ENCODE data around the gene S100A11. TPM values are rescaled to one million over a fixed set of nuclear protein-coding genes. Genes with fewer than 3 reads are reported as not detected.

Gene S100A11
- total RNA-seq, 1 donor from 2014 or later = 251 TPM

DNA sequence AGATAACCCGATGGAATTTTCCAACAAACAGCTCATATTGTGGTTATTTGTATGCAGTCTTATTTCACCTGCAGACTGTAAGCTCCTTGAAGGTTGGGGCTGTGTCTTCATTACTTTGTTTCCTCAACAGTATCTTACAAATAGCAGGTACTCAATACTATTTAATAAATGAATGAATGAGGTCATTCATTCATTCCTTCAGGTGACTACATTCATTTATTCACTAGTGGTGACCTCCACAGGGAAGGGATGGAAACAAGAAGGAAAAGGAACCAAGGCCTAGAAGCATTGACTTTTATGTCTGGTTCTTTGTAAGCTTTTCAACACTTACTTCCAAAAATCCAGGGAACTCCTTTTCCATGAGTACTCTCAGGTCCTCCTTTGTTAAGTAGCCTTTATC, 51.0 kb downstream of the S100A11 start:
- DNase-seq (ENCODE audit: low read depth) = no peak

DNA sequence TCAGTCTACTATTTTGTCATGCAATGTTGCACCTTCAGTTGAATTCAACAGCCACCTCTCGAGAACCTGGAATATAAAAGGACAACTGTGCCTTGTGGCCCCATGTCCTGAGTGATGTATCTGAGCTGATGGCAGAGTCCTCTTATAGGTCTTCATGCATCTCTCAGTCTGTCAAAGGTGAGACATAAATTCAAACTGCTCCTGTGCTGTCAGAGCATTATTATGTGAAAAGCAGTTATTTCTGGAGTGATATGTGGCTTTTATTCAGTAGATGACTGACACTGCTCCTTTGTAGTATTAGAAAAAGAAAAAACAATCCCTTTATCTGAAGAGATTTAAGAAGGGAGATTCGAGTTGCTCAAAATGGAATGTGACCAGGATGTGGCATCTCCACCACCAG, 51.5 kb downstream of the S100A11 start:
- no peak for DNase-seq (ENCODE audit: low read depth)

DNA sequence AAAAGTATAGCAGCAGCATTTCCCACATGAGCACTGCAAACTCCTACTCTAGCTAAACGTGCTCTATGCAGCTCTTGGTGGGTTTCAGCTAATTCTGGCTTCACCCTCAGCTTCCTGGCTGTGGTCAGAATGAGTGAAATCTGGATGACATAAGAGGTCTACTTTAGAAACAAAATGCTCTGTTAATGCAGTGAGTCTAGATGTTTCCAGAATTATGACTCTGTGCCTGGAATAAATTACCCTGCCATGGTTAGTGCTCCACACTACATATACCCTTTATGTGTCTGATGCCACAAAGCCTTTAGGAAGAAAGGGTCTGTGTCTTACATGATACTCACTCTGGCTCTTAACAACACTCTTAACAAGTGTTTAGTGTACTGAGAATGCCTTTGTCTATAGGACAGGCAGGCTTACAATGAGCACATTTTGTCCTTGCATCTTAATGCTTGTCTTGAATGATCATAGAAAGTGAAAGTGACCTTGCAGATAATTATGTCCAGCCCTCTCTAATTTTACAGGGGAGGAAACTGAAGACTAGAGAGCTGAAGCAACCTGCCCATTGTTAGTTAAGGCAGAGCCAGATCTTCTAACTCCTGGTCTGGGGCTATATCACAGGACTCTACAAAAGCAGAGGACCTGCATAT, 52.4 kb downstream of the S100A11 start:
- peak; percentile 66 for DNase-seq (ENCODE audit: low read depth)

Other genes with a start within 250 kb of the S100A11 start
- 5.1 and 10.1 TPM in 2 replicates for gene TDRKH, start 246.5 kb downstream of the S100A11 start, total RNA-seq
- gene LINGO4, start 231.6 kb downstream of the S100A11 start, total RNA-seq = not detected in 2 replicates
- gene RORC, start 205.2 kb downstream of the S100A11 start, total RNA-seq = 0.72 and 1.4 TPM in 2 replicates
- gene C2CD4D, start 197.2 kb downstream of the S100A11 start, total RNA-seq = not detected in 2 replicates
- gene THEM5, start 183.3 kb downstream of the S100A11 start, total RNA-seq = not detected in 2 replicates
- 12.2 and 12.8 TPM in 2 replicates for gene THEM4, start 127.5 kb downstream of the S100A11 start, total RNA-seq
- 31.6 and 36.0 TPM in 2 replicates for gene S100A10, start 43.1 kb downstream of the S100A11 start, total RNA-seq
- gene TCHHL1, start 52.1 kb upstream of the S100A11 start, total RNA-seq = not detected in 2 replicates
- gene TCHH, start 78.4 kb upstream of the S100A11 start, total RNA-seq = not detected in 2 replicates
- gene RPTN, start 122.2 kb upstream of the S100A11 start, total RNA-seq = 1.0 and 1.9 TPM in 2 replicates
- gene HRNR, start 187.2 kb upstream of the S100A11 start, total RNA-seq = not detected in 2 replicates